Fibroblast of gingiva (primary cell): ENCODE data around the gene BAMBI.
"Not testable (repeated sequence)": the region's sequence is repeated elsewhere in the genome, so short reads cannot be mapped to it uniquely, and the experiment has no call there.

ENCODE experiments used
- DNase-seq: peaks from one replicate; pipeline ENCODE4 v3.0.0-alpha.2; 2011; ENCODE audit warnings: low read depth

The BAMBI gene

GRCh38 chr10:28676968-28677887, at the start of gene BAMBI:
BAMBI (plus strand) TSS chr10:28677521; CDS start chr10:28677898, 377 bp downstream.
- DNase-seq, result peak; percentile 80

- DNase-seq, result peak; percentile 62
Observed at GRCh38 chr10:28628184-28628893, 49.0 kb upstream of the BAMBI start.

DNA sequence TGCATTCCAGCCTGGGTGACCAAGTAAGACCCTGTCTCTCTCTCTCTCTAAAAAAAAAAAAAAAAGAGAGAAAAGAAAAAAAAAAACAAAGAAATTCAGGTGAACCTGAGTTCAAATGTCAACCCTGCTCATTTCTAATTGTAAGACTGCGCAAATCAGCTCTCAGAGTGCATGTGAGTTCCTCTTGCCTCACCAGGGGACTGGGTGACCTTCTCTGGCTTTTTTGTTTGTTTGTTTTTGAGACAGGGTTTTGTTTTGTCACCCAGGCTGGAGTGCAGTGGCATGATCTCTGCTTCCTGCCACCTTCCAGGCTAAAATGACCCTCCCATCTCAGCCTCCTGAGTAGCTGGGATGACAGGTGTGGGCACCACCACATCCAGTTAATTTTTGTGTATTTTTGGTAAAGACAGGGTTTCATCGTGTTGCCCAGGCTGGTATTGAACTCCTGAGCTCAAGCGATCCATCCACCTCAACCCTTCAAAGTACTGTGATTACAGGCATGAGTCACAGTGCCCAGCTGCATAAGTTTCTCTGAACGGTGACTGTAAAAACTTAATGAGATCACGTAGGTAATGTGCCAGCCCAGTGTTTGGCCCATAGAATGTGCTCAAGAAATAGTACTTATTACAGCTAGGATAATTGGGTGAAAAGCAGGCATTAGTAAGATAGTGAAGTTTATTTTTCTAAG, 45.3 kb upstream of the BAMBI start:
- no peak for DNase-seq

- DNase-seq, result no peak
Observed at GRCh38 chr10:28632584-28632945, 44.8 kb upstream of the BAMBI start.

GRCh38 chr10:28633750-28634149, 43.6 kb upstream of the BAMBI start:
- no peak for DNase-seq

- DNase-seq, result no peak
Observed at GRCh38 chr10:28637346-28637745, 40.0 kb upstream of the BAMBI start.

- no peak for DNase-seq
Observed at GRCh38 chr10:28638392-28638791, 38.9 kb upstream of the BAMBI start.

GRCh38 chr10:28640551-28640950, 36.8 kb upstream of the BAMBI start:
- no peak for DNase-seq

DNA sequence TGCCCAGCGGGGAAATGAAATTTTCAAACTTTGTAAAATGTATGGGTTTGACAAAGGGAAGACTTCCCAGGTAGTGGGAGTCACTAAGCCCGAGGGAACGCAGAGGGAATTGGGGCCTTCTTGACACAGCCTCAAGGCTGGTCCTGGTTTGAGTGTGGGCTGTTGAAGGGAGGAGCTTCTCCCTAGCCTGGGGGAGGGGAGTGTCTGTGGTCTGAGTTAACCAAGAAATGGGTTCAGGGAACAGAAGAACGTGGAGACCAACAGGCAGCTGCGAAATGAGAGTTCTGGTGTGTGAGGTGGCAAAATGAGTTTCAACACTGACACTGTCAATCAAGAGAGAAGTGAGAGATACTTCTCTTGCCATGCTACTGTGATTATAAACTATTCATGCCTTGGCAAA, 32.7 kb upstream of the BAMBI start:
- DNase-seq, result no peak

- no peak for DNase-seq
Observed at GRCh38 chr10:28652106-28652505, 25.2 kb upstream of the BAMBI start.

GRCh38 chr10:28652703-28653102, 24.6 kb upstream of the BAMBI start:
- DNase-seq, result no peak

DNA sequence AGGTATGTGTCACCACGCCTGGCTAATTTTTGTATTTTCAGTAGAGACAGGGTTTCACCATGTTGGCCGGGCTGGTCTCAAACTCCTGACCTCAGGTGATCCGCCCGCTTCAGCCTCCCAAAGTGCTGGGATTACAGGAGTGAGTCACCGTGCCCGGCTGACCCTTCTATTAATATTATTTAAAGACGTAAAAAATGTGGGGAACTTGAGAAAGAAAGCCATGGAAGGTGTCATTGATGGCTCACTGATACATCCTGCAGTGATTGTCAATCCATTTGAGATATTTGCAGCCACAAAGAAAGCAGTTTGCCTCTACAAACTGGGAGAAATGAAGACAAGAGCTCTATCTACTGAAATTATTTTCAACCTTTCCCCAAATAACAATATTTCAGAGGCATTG, 18.5 kb upstream of the BAMBI start:
- DNase-seq, result not testable (repeated sequence)

GRCh38 chr10:28661035-28661434, 16.3 kb upstream of the BAMBI start:
- DNase-seq, result peak; percentile 54

GRCh38 chr10:28663576-28664368, 13.5 kb upstream of the BAMBI start:
- DNase-seq, result peak; percentile 74

- peak; percentile 11 for DNase-seq
Observed at GRCh38 chr10:28664369-28664740, 13.0 kb upstream of the BAMBI start.

- DNase-seq, result no peak
Observed at GRCh38 chr10:28666751-28667467, 10.4 kb upstream of the BAMBI start.

DNA sequence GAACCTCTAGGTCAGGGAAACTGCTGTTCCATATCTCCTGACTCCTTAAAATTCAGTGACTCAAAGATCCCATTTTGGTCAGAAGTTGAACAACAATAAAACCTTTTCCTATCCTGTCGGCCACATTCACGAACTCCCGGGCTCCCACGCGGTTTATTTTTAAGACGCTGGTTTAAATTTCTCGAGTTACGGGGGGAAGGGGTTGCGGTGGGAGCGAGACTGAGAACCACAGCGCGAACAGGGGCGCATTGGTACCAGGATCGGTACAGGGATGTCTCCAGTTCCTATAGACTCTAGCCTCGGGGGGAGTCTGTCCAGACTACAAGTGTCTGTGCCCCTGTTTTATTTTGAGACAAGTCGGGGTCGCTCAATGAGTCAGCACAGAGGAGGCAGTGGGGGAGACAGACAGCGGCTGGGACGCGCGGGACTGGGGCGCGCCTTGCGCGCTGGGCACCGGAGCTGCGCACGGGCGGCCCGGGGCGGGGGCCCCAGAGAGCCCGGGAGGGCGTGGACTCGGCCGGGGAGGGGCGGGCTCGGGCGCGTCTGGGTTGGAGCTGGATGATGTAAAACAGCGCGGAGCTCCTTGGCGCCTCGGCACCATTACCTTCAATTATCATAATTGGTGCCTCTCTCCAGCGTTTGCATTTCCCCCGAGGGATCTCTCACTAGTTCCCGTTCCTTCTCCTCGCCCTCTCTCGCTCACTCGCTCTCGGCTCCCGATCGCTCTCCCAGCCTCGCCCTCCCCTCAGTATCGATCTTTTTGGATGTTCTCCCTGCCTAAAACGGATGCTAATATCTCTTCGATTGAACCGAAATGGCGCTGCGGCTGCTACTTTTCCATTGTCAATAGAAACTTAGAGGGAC, 8.7 kb upstream of the BAMBI start:
- no peak for DNase-seq

DNA sequence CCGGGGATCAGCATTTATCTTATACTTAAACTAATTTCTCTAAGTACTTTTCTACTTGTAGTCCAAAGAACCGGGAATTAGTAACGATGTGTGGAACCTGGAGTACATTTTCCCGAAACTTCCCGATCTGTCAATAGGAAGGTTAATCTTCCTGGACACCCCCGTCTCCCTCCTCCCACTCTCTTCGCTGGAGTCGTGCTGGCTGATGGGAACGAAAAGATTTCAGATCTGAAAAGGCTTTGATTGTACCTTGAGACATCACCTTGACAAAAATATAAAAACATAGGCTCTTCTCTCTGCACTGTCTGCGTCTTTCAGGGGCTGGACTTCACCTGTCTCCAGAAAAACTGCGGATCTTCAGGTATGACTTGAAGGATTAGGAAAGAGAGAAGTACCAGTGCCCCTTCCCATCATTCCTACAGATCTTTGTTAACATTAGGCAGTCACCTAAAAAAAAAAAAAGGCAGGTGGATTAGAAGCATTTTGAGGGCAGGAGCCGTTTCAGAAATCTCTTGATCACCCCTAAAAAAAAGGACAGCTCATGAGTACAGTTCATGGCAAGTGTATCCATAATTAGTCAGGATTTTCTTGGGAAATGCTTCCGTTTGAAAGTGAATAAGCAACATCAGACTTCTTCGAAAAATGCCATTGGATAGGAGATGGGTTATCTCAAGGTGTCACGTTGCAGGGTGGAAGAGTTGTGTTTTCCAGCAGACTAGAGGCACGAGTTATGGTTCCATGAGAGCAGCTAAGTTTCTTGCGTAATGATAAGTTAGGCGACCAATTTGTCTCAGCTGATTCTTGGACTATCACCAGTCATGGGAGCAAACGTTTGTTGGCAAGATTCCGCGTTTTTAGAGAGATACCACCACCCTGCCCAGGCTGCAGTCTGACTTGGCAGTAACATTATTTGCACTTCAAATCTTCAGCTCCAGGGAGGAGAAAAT, 7.8 kb upstream of the BAMBI start:
- DNase-seq, result no peak

DNA sequence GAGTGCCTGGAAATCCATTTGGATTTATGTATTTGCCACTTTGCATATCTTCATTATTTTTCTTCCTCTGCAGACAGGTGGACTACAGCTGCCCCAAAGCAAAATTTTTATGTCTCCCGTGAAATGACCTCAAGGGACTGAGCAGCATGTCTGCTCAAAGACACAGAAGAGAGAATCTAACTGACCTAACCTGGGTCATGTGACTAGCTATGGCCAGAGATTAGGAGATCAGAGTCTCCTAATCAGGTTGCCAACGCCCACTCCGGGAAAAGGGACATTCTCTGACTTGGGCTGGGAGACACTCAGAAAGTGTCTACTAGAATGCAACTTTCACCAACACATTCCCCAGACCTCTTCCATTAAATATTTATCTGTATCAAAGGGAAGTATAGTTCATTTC, 2.5 kb upstream of the BAMBI start:
- no peak for DNase-seq
